ENCODE data around the gene NUP62.

GRCh38 chr19:49871349-49871985 lies 57.8 kb downstream of the NUP62 start:
- TF ChIP-seq, protein P1, sequence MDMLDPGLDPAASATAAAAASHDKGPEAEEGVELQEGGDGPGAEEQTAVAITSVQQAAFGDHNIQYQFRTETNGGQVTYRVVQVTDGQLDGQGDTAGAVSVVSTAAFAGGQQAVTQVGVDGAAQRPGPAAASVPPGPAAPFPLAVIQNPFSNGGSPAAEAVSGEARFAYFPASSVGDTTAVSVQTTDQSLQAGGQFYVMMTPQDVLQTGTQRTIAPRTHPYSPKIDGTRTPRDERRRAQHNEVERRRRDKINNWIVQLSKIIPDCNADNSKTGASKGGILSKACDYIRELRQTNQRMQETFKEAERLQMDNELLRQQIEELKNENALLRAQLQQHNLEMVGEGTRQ (IDR thresholded peaks at IDR 0.05; ENCODE audit: borderline replicate concordance, low read depth, low read length): no peak
- TF ChIP-seq CTCF (IDR thresholded peaks at IDR 0.05): no peak
- TF ChIP-seq, protein P2, sequence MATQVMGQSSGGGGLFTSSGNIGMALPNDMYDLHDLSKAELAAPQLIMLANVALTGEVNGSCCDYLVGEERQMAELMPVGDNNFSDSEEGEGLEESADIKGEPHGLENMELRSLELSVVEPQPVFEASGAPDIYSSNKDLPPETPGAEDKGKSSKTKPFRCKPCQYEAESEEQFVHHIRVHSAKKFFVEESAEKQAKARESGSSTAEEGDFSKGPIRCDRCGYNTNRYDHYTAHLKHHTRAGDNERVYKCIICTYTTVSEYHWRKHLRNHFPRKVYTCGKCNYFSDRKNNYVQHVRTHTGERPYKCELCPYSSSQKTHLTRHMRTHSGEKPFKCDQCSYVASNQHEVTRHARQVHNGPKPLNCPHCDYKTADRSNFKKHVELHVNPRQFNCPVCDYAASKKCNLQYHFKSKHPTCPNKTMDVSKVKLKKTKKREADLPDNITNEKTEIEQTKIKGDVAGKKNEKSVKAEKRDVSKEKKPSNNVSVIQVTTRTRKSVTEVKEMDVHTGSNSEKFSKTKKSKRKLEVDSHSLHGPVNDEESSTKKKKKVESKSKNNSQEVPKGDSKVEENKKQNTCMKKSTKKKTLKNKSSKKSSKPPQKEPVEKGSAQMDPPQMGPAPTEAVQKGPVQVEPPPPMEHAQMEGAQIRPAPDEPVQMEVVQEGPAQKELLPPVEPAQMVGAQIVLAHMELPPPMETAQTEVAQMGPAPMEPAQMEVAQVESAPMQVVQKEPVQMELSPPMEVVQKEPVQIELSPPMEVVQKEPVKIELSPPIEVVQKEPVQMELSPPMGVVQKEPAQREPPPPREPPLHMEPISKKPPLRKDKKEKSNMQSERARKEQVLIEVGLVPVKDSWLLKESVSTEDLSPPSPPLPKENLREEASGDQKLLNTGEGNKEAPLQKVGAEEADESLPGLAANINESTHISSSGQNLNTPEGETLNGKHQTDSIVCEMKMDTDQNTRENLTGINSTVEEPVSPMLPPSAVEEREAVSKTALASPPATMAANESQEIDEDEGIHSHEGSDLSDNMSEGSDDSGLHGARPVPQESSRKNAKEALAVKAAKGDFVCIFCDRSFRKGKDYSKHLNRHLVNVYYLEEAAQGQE (IDR thresholded peaks at IDR 0.05; ENCODE audit: low read depth, low read length): no peak
- no peak for TF ChIP-seq POLR2AphosphoS5 (IDR thresholded peaks at IDR 0.05; ENCODE audit: low read depth, low read length)
- no peak for TF ChIP-seq CHD2 (IDR thresholded peaks at IDR 0.05; ENCODE audit: low read length, partially characterized antibody)
- TF ChIP-seq EP300 (IDR thresholded peaks at IDR 0.05; ENCODE audit: borderline replicate concordance in 1 of 2, low read depth in 1 of 2, low read length in 1 of 2): no peak
- no peak for TF ChIP-seq TAF1 (IDR thresholded peaks at IDR 0.05; ENCODE audit: borderline replicate concordance, low read depth, low read length)
- no peak for TF ChIP-seq MEF2A (IDR thresholded peaks at IDR 0.05; ENCODE audit: borderline replicate concordance, low read depth)
- TF ChIP-seq YY1 (IDR thresholded peaks at IDR 0.05; ENCODE audit: low read depth): no peak
- TF ChIP-seq SIN3A (IDR thresholded peaks at IDR 0.05; ENCODE audit: borderline replicate concordance, low read depth, low read length): no peak
- no peak for TF ChIP-seq TEAD4 (IDR thresholded peaks at IDR 0.05; ENCODE audit: borderline replicate concordance, insufficient read depth)
- no peak for TF ChIP-seq SMC3 (IDR thresholded peaks at IDR 0.05; ENCODE audit: low read depth, low read length)
- TF ChIP-seq RFX5 (IDR thresholded peaks at IDR 0.05; ENCODE audit: low read length): no peak
- no peak for TF ChIP-seq RCOR1 (IDR thresholded peaks at IDR 0.05; ENCODE audit: low read length)

All from SK-N-SH (cell line).